Neuron (in vitro differentiated cells): Measurements from ENCODE around the gene LPP.

ENCODE experiments used
- H2AFZ ChIP-seq: one replicate; pipeline ENCODE4 v1.6.1; 2013; ENCODE audit warnings: low read depth, mild to moderate bottlenecking, inconsistent platforms, low read length, moderate library complexity
- H3K27me3 ChIP-seq: one replicate; pipeline ENCODE4 v1.6.1; 2013; ENCODE audit warnings: low read length; ENCODE audit not compliant: insufficient read depth
- H3K36me3 ChIP-seq: one replicate; pipeline ENCODE4 v1.6.1; 2013; ENCODE audit warnings: low read length; ENCODE audit not compliant: insufficient read depth
- H3K4me1 ChIP-seq: one replicate; pipeline ENCODE4 v1.6.1; 2013; ENCODE audit warnings: low read length; ENCODE audit not compliant: insufficient read depth
- H3K4me3 ChIP-seq: 2 replicates; pipeline ENCODE4 v1.5.1; 2013; ENCODE audit warnings: mild to moderate bottlenecking, low read length, moderate library complexity
- H3K9me3 ChIP-seq: one replicate; pipeline ENCODE4 v1.6.1; 2013; ENCODE audit warnings: low read length

LPP gene

DNA sequence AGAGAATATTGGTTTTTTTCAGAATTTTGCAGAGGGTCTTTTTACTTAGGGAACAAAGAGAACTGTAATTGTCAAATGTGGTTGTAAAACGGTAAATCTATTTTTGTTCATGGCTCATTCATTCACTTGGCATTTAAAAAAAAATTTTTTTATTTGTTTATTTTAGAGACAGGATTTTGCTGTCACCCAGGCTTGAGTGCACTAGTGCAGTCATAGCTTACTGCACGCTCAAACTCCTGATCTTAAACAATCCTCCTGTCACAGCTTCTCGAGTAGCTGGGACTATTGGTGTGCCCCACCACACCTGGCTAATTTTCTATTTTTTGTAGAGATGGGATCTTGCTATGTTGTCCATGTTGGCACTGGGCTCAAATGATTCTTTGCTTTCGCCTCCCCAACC lies 301.8 kb downstream of the LPP start:
- peaks cover 12% of the 10 kb centered on the region for H3K4me1 ChIP-seq
- no peak overlapping the region for H2AFZ ChIP-seq
- H3K4me3 ChIP-seq = no peak overlapping the region
- H3K27me3 ChIP-seq = no peaks in the 10 kb centered on the region
- no peaks in the 10 kb centered on the region for H3K9me3 ChIP-seq
- no peaks in the 10 kb centered on the region for H3K36me3 ChIP-seq

DNA sequence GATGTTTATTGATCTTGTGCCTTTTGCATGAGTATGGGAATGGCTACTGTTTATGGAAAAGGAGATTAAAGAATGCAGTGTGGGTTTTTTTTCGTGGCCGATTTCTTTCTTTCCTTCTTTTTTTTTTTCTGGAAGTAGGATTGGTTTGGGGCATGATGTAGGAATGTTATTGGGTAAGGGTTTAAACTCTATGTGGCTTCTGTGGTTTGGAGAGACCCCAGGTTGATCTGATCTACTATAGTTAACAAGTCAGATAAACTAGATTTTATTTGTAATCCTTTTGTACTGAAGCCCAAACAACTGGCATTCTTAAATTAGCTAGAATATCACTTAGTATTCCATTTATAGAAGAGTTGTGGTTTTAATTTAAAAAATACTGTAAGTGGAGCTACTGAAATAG lies 304.8 kb downstream of the LPP start:
- Histone ChIP-seq H3K27me3 (no peaks in the 10 kb centered on the region), H3K4me1 (no peaks in the 10 kb centered on the region), H3K9me3 (no peaks in the 10 kb centered on the region), H2AFZ (no peak overlapping the region), H3K36me3 (no peaks in the 10 kb centered on the region), H3K4me3 (no peak overlapping the region)

DNA sequence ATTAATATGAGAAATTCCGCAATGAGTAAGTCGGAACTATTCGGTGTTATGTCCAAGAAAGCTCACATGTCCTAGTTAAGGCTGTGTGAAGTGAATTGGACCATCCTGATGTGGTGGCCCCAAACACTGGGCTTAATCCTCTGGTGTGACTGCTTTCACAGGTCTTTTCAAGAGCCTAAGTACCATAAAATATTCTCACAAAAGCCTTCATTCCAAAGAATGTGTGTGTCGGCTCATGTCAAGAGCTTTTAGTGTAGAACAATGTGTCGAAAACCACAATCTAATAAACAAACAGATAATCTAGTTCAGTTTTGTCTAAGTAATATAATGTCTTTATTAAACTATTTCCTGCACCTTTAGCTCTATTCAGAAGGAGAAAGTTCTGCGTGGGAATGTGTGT lies 311.4 kb downstream of the LPP start:
- Histone ChIP-seq H3K4me1 (peaks cover 8% of the 10 kb centered on the region), H3K4me3 (no peak overlapping the region), H3K36me3 (no peaks in the 10 kb centered on the region), H2AFZ (no peak overlapping the region), H3K9me3 (no peaks in the 10 kb centered on the region), H3K27me3 (no peaks in the 10 kb centered on the region)

DNA sequence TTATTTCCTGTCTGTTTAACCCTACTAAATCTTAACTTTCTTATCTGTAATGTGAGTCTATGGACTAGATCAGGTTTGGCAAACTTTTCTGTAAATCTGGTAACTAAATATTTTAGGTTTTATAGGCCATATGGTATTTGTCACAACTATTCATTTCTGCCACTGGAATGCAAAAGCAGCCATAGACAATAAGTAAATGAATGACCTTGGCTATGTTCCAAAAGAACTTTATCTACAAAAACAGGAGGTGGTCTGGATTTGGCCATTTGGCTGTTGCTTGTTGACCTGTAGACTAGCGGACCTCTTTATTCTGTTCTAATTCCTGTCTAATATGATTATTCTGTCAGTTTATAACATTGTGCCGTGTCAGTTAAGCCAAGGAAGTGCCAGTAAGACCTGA lies 314.2 kb downstream of the LPP start:
- Histone ChIP-seq H3K27me3 (no peaks in the 10 kb centered on the region), H3K36me3 (no peaks in the 10 kb centered on the region), H3K4me3 (no peak overlapping the region), H3K9me3 (no peaks in the 10 kb centered on the region), H3K4me1 (peaks cover 8% of the 10 kb centered on the region), H2AFZ (no peak overlapping the region)

GRCh38 chr3:188468662-188469061 lies 314.7 kb downstream of the LPP start:
- H3K9me3 ChIP-seq = no peaks in the 10 kb centered on the region
- no peak overlapping the region for H3K4me3 ChIP-seq
- no peak overlapping the region for H2AFZ ChIP-seq
- no peaks in the 10 kb centered on the region for H3K36me3 ChIP-seq
- H3K4me1 ChIP-seq = peaks cover 8% of the 10 kb centered on the region
- no peaks in the 10 kb centered on the region for H3K27me3 ChIP-seq

GRCh38 chr3:188469228-188469885 lies 315.4 kb downstream of the LPP start:
- Histone ChIP-seq H2AFZ (no peak overlapping the region), H3K4me1 (peaks cover 8% of the 10 kb centered on the region), H3K9me3 (no peaks in the 10 kb centered on the region), H3K4me3 (no peak overlapping the region), H3K36me3 (no peaks in the 10 kb centered on the region), H3K27me3 (no peaks in the 10 kb centered on the region)

GRCh38 chr3:188470508-188471130 lies 316.7 kb downstream of the LPP start:
- peaks cover 5% of the 10 kb centered on the region for H3K4me1 ChIP-seq

DNA sequence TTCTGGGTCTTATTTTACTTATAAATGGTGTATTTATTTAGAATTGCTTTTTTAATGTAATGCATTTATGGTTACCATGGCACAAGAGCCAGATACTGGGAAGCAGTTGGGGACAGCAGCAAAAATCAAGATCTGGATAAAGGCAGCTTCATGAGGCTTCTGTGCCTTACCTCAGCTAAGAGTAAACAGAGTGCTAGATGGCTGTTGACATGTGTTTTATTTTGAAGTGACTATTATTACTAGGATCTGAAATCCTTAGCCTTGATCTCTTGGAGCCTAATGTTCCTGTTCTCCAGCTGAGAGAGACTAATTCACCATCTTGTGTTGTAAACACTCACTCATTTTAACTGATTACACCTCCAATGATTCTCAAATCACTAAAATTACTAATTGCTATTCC lies 317.8 kb downstream of the LPP start:
- H3K36me3 ChIP-seq = no peaks in the 10 kb centered on the region
- H3K9me3 ChIP-seq = no peaks in the 10 kb centered on the region
- no peak overlapping the region for H2AFZ ChIP-seq
- peaks cover 5% of the 10 kb centered on the region for H3K4me1 ChIP-seq
- no peak overlapping the region for H3K4me3 ChIP-seq
- no peaks in the 10 kb centered on the region for H3K27me3 ChIP-seq

More at GRCh38 chr3:188470508-188471130, 316.7 kb downstream of the LPP start:
- H3K27me3 ChIP-seq = no peaks in the 10 kb centered on the region
- H3K4me3 ChIP-seq = no peak overlapping the region
- no peak overlapping the region for H2AFZ ChIP-seq
- no peaks in the 10 kb centered on the region for H3K36me3 ChIP-seq
- no peaks in the 10 kb centered on the region for H3K9me3 ChIP-seq

- no peaks in the 10 kb centered on the region for H3K27me3 ChIP-seq
- no peak overlapping the region for H3K4me3 ChIP-seq
- H3K4me1 ChIP-seq = peaks cover 5% of the 10 kb centered on the region
- no peak overlapping the region for H2AFZ ChIP-seq
- no peaks in the 10 kb centered on the region for H3K9me3 ChIP-seq
- no peaks in the 10 kb centered on the region for H3K36me3 ChIP-seq
Measured at GRCh38 chr3:188472336-188472735, 318.4 kb downstream of the LPP start.

DNA sequence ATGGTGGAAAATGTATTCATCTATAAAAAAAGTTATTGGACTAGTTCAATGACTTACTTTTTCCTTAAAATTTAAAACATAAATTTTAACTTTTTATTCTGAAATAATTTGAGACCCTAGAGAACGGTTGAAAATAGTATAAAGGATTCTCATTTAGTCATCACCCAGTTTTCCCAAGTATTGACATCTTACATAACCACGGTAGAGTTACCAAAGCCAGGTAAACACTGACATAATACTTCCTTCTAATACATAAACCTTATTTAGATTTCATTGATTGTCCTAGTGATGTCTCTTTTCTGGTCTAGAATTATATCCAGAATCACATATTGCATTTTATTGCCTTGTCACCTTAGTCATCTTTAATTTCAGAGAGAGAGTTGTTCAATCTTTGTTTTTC lies 319.1 kb downstream of the LPP start:
- Histone ChIP-seq H3K4me3 (no peak overlapping the region), H3K9me3 (no peaks in the 10 kb centered on the region), H3K4me1 (peaks cover 4% of the 10 kb centered on the region), H3K27me3 (no peaks in the 10 kb centered on the region), H3K36me3 (no peaks in the 10 kb centered on the region), H2AFZ (no peak overlapping the region)

DNA sequence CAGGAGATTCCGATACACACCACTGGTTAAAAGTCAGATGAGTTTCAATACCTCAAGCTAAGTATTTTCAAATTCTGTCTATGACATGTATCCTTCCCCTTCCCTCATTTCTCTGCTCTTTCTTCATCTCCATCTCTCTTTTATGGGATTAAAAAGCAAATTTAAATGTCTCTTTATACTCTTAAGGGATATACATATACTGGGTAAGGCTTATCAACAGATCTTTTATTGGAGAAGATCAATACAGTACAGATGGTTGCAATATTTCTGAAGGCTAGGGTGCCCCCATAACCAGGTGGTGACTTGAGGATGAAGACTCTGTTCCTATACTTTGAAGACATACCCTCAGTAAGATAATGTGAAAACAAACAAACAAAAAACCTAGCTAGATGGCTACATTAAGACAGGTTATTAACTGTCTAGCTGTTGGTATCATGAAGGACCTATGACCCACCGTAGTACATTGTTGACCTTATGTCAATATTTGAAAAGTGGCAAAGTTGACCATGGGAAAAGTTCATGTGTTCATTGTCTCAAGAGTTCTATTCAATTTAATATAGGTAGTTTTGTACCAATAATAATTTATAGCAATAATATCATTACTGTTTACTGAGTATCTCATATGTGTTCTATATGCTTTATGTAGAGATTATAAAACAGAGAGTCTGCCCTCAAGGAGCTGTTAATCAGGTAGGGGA lies 319.8 kb downstream of the LPP start:
- no peaks in the 10 kb centered on the region for H3K9me3 ChIP-seq

DNA sequence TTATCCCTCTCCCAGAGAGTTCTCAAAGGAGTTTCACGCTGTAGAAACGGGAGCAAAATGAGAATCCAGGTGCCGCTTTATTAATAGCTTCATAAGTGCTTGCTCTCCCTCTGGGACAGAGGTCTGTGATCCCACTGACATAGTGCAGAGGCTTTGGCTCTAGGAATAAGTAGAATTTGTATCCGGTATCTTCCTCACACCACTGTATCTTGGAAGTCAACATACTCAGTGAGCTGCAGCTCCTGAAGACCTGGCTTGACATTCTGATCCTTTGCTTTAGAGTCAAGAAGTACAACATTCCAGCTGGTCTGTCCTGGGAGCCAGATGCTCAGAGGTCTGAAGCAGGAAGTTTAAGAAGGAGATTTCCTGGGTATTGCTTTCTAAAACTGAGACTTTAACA lies 323.0 kb downstream of the LPP start:
- Histone ChIP-seq H2AFZ (no peak overlapping the region), H3K9me3 (no peaks in the 10 kb centered on the region), H3K4me3 (no peak overlapping the region), H3K27me3 (no peaks in the 10 kb centered on the region), H3K36me3 (no peaks in the 10 kb centered on the region), H3K4me1 (no peaks in the 10 kb centered on the region)

More for the DNA sequence above, 319.8 kb downstream of the LPP start:
- H2AFZ ChIP-seq = no peak overlapping the region
- H3K27me3 ChIP-seq = no peaks in the 10 kb centered on the region
- H3K4me3 ChIP-seq = no peak overlapping the region
- H3K36me3 ChIP-seq = no peaks in the 10 kb centered on the region
- no peaks in the 10 kb centered on the region for H3K4me1 ChIP-seq

- Histone ChIP-seq H3K27me3 (no peaks in the 10 kb centered on the region), H3K36me3 (peaks cover 2% of the 10 kb centered on the region), H3K4me1 (no peaks in the 10 kb centered on the region), H2AFZ (no peak overlapping the region), H3K9me3 (no peaks in the 10 kb centered on the region), H3K4me3 (no peak overlapping the region)
Measured at GRCh38 chr3:188480011-188480410, 326.1 kb downstream of the LPP start.
